ENCODE measurements around the gene ICAM1.

GRCh38 chr19:10321874-10322835 is 51.2 kb downstream of the ICAM1 start:
- TF ChIP-seq POLR2A (IDR thresholded peaks at IDR 0.05) = no peak
- no peak for TF ChIP-seq CTCF (IDR thresholded peaks at IDR 0.05)

All from body of pancreas (tissue), 4 donors.